PC-9 (cell line): Measurements from ENCODE around the gene ZSWIM4. TPM values are rescaled to one million over a fixed set of nuclear protein-coding genes. Genes with fewer than 3 reads are reported as not detected.

Source experiments
- BruUV-seq: library from RNA; stranded (reverse); fragments of 400-500 nt; replicated peaks from 2 replicates; lab custom pipeline; 2021; lab: Mats Ljungman, UMichigan
- CTCF ChIA-PET: fragments of 300-600 bp; sonication (Branson Sonifier 250); formaldehyde crosslinking; loops from one replicate; lab custom pipeline; 2022; ENCODE audit warnings: antibody characterized with exemption; lab: Charles Lee
- POLR2A ChIA-PET: fragments of 300-600 bp; sonication (Branson Sonifier 250); formaldehyde crosslinking; loops from one replicate; lab custom pipeline; 2022; ENCODE audit warnings: antibody characterized with exemption; ENCODE audit not compliant: unreplicated experiment; lab: Charles Lee
- DNase-seq, 2 experiments: peaks; one replicate each; pipeline versions ENCODE4 v3.0.0 to v3.0.0-alpha.2; 2015 to 2022; ENCODE audit warnings: mixed read lengths in 1 of 2
- H2AFZ ChIP-seq: fragments of 200-600 bp; sonication (generic); 2 replicates; pipeline ENCODE4 v1.8.1; 2017; ENCODE audit warnings: antibody characterized with exemption
- H3F3A ChIP-seq: fragments of 200-600 bp; sonication (generic); 2 replicates; pipeline ENCODE4 v1.8.1; 2017; ENCODE audit warnings: antibody characterized with exemption, mild to moderate bottlenecking, low read depth; ENCODE audit not compliant: insufficient read depth
- H3K27ac ChIP-seq: fragments of 200-600 bp; sonication (generic); 2 replicates; pipeline ENCODE4 v1.6.1; 2016; ENCODE audit warnings: mixed run types
- H3K27me3 ChIP-seq: fragments of 200-600 bp; sonication (generic); 2 replicates; pipeline ENCODE4 v1.6.1; 2016; ENCODE audit warnings: low read depth, mixed run types; ENCODE audit not compliant: insufficient read depth
- H3K36me3 ChIP-seq: fragments of 200-600 bp; sonication (generic); 2 replicates; pipeline ENCODE4 v1.6.1; 2016; ENCODE audit warnings: low read depth, mixed run types
- H3K4me1 ChIP-seq: fragments of 200-600 bp; sonication (generic); replicated peaks from 2 replicates; pipeline ENCODE4 v1.6.1; 2016; ENCODE audit warnings: mixed run types; ENCODE audit not compliant: insufficient read depth
- H3K4me2 ChIP-seq: fragments of 200-600 bp; sonication (generic); 2 replicates; pipeline ENCODE4 v1.6.1; 2017; ENCODE audit warnings: mixed run types
- H3K4me3 ChIP-seq: fragments of 200-600 bp; sonication (generic); 2 replicates; pipeline ENCODE4 v1.6.1; 2016; ENCODE audit warnings: mixed run types
- H3K79me2 ChIP-seq: fragments of 200-600 bp; sonication (generic); 2 replicates; pipeline ENCODE4 v1.6.1; 2017; ENCODE audit warnings: low read depth, mixed run types
- H3K9me2 ChIP-seq: fragments of 200-600 bp; sonication (generic); 2 replicates; pipeline ENCODE4 v1.8.1; 2017; ENCODE audit warnings: mild to moderate bottlenecking; ENCODE audit not compliant: insufficient read depth
- H3K9me3 ChIP-seq: fragments of 200-600 bp; sonication (generic); 2 replicates; pipeline ENCODE4 v1.8.1; 2016; ENCODE audit warnings: low read depth; ENCODE audit not compliant: insufficient read depth
- H4K20me1 ChIP-seq: fragments of 200-600 bp; sonication (generic); 2 replicates; pipeline ENCODE4 v1.8.1; 2017; ENCODE audit not compliant: insufficient read depth
- EZH2 ChIP-seq: fragments of 200-600 bp; sonication (generic); IDR thresholded peaks from 2 replicates; pipeline ENCODE4 v1.8.0; 2017; ENCODE audit warnings: antibody characterized with exemption, low read depth
- intact Hi-C: fragments of 100-400 bp; cut with micrococcal nuclease; formaldehyde crosslinking; loops from one replicate; pipeline ENCODE4 v1.10.0; 2022; ENCODE audit not compliant: unreplicated experiment
- total RNA-seq: library from RNA; stranded (reverse); gene quantifications from 2 replicates; pipeline ENCODE4 v1.2.3, GENCODE V29; 2021
- TF ChIP-seq, protein P1 (sequence below): fragments of 200-600 bp; sonication (generic); conservative IDR thresholded peaks from 2 replicates; pipeline ENCODE4 v1.6.1; 2017; ENCODE audit warnings: mixed run types, antibody characterized with exemption, mild to moderate bottlenecking, moderate library complexity

Gene ZSWIM4
- total RNA-seq, 1 experiment from 2014 or later, result 15.2 TPM

DNA sequence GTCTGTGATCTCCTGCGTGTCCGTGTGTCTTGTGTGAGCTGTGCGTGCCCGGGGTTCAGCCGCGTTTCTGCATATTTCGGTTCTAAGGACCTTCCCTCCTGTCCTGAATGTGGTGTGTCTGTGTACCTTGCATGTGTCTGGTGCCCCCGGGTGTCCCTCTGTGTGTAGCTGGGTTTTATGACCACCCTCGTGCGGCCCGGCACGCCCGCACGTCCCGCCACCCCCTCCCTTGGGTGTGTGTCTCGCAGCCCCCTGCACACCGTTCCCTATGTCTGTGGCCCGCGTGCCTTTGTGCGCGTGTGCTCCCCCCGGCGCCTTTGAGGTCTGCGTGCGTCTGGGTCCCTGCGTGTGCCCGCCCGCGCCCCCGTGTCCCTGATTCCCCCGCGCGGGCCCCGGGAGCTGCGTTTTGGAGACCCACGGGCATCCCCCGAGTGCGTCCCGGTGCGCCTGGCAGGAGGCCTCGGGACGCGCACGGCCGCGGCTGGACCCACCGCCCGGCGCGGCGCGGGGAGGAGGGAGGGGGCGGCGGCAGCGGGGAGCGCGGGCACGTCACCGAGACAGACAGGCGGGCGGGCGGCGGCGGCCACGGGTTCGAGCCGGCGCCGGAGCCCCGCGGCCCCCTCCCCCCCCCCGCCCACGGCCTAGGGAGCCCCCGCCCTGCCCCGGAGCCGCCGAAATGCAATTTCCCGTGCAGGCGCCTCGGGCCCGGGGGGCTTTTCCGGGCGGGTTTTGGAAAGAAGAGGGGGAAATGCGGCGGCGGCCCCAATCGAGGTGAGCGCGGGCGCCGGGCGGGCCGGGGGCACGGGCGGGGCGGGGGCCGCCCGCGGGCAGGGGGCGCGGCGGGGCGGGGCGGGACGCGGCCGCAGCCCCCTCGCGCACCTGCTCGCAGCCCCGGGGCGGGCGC is 69.7 kb downstream of the ZSWIM4 start:
- Histone ChIP-seq H3K9me2 (no peaks in the 10 kb centered on the region), H3K79me2 (no peaks in the 10 kb centered on the region), H3K36me3 (no peaks in the 10 kb centered on the region), H2AFZ (no peak overlapping the region), H3K27ac (no peak overlapping the region), H4K20me1 (no peaks in the 10 kb centered on the region), H3F3A (peaks cover 58% of the 10 kb centered on the region), H3K4me1 (peaks cover 16% of the 10 kb centered on the region), H3K9me3 (no peaks in the 10 kb centered on the region), H3K4me3 (peak overlapping the region; percentile 89; the same call in 1 of the 2 replicates), H3K4me2 (peak overlapping the region; percentile 97; the same call in 1 of the 2 replicates), H3K27me3 (no peaks in the 10 kb centered on the region)
- no TSS peak for BruUV-seq
- no peak for TF ChIP-seq EZH2
- TF ChIP-seq, protein P1, sequence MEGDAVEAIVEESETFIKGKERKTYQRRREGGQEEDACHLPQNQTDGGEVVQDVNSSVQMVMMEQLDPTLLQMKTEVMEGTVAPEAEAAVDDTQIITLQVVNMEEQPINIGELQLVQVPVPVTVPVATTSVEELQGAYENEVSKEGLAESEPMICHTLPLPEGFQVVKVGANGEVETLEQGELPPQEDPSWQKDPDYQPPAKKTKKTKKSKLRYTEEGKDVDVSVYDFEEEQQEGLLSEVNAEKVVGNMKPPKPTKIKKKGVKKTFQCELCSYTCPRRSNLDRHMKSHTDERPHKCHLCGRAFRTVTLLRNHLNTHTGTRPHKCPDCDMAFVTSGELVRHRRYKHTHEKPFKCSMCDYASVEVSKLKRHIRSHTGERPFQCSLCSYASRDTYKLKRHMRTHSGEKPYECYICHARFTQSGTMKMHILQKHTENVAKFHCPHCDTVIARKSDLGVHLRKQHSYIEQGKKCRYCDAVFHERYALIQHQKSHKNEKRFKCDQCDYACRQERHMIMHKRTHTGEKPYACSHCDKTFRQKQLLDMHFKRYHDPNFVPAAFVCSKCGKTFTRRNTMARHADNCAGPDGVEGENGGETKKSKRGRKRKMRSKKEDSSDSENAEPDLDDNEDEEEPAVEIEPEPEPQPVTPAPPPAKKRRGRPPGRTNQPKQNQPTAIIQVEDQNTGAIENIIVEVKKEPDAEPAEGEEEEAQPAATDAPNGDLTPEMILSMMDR, result no peak
- ChIA-PET POLR2A (interaction anchor here (0.6 kb wide), 1 partner anchor 28 kb away, joined by 14 read pairs; no protein-coding TSS in a partner anchor), CTCF (interaction anchor here (0.6 to 0.7 kb wide), 4 partner anchors 9 to 614 kb away, joined by 3 to 12 read pairs (median 6); no protein-coding TSS in a partner anchor)
- DNase-seq, result peak in 1 of 2 experiments; percentile 24
- intact Hi-C loops, result loop anchor here (5.0 kb wide), 1 partner anchor 133 kb away; no protein-coding TSS in a partner anchor

DNA sequence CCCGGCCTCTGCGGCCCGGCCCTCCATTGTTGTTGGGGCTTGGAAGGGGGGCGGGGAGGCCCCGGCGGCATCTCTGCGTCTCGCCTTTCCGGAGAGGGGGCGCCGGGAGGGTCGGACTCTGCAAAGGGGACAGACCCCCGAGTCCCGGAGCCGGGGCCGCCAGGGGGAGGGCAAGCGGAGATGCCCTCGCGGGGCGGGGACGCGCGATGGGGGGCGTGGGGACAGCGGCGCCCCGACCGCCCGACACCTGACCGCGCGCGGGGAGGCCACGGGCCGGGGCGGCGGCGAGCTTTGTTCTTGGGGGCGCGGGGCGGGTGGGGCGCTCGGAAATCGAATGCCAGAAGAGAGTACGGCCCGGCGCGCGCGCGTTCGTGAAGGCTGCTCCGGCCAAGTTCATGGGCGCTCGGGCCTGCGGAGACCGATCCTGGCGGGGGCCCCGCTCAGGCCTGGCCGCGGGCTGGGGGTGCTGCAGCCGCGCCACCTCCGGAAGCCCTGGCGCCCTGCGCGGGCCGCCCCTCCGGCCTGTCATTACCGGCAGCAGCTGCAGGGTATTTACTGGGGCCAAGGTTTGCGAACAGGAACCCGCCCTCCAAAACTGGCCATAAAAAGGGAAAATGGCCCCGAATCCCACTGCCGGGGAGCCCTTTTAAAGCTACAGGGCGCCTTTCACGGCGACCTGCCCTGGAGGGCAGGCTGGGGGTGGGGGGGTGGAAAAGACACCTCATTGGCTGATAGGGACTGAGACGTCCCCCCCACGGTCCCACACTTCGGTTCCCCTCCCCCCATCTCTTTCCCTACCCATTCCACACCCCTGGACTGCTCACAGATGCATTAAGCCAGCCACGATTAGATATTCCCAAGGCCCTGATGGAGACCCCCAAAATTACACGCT is 70.6 kb downstream of the ZSWIM4 start:
- DNase-seq, result peak in 1 of 2 experiments; percentile 29
- TF ChIP-seq, protein P1, result no peak
- no peak for TF ChIP-seq EZH2
- Histone ChIP-seq H4K20me1 (no peaks in the 10 kb centered on the region), H3K4me2 (peak overlapping the region; percentile 97), H3K36me3 (no peaks in the 10 kb centered on the region), H3K4me3 (peak overlapping the region; percentile 89), H3K79me2 (no peaks in the 10 kb centered on the region), H3K27me3 (no peaks in the 10 kb centered on the region), H2AFZ (peak overlapping the region; percentile 81), H3K27ac (no peak overlapping the region), H3K9me2 (no peaks in the 10 kb centered on the region), H3K9me3 (no peaks in the 10 kb centered on the region), H3K4me1 (peaks cover 16% of the 10 kb centered on the region), H3F3A (peaks cover 52% of the 10 kb centered on the region)
- BruUV-seq, result no TSS peak
- CTCF ChIA-PET, result interaction anchor here (0.6 to 0.7 kb wide), 6 partner anchors 10 to 613 kb away, joined by 3 to 12 read pairs (median 6); no protein-coding TSS in a partner anchor
- POLR2A ChIA-PET, result interaction anchor here (0.6 to 0.7 kb wide), 3 partner anchors 29 to 42 kb away, joined by 4 to 14 read pairs (median 4); no protein-coding TSS in a partner anchor
- intact Hi-C loops, result no loop called here
